Right cardiac atrium (tissue), 5 donors: ENCODE results near the gene MOB3B. TPM values are rescaled to one million over a fixed set of nuclear protein-coding genes. Genes with fewer than 3 reads are reported as not detected.

Experiments
- ATAC-seq, 2 donors: fragments of 200-7000 bp; cut with Tn5 transposase; one replicate each; pipeline versions ENCODE4 v1.8.0 to v1.9.1; 2020; ENCODE audit warnings: moderate library complexity in 2 of 2, mild to moderate bottlenecking in 1 of 2
- DNase-seq, 3 donors: peaks; one replicate each; pipeline ENCODE4 v3.0.0-alpha.2; 2020
- H3K27ac ChIP-seq: one replicate; pipeline ENCODE4 v1.5.1; 2013; ENCODE audit warnings: mild to moderate bottlenecking, low read length, control low read depth, moderate library complexity
- H3K27me3 ChIP-seq: one replicate; pipeline ENCODE4 v1.6.1; 2013; ENCODE audit not compliant: control insufficient read depth, insufficient read depth
- H3K4me1 ChIP-seq: one replicate; pipeline ENCODE4 v1.6.1; 2013; ENCODE audit warnings: low read length; ENCODE audit not compliant: control insufficient read depth, insufficient read depth
- H3K4me3 ChIP-seq: one replicate; pipeline ENCODE4 v1.5.1; 2013; ENCODE audit warnings: low read length, control low read depth
- H3K9me3 ChIP-seq: one replicate; pipeline ENCODE4 v1.6.1; 2013; ENCODE audit warnings: low read length; ENCODE audit not compliant: control insufficient read depth
- WGBS: extraction: QIAGEN DNeasy Blood & Tissue Kit; methylation state at CpG from one replicate; pipeline ENCODE4 v1.1.7; 2013; 5-methylcytosine and 5-hydroxymethylcytosine counted together
- intact Hi-C, 4 donors: fragments of 100-400 bp; cut with DNase I; formaldehyde crosslinking; loops; one replicate each; pipeline versions ENCODE4 v1.11.0 to v1.14.0; 2022 to 2023
- polyA plus RNA-seq: library from polyadenylated mRNA; stranded (reverse); fragments of 200-250 nt; gene quantifications from one replicate; pipeline ENCODE4 v1.2.3, GENCODE V29; 2013
- total RNA-seq, 4 donors: library from RNA; stranded (reverse); fragmentation: NEBNext Ultra II Directional; extraction: Animal tissue kit (Norgen Biotek cat#: 25700); gene quantifications; one replicate each; pipeline ENCODE4 v1.2.1, GENCODE V29; 2021
- donor health status: healthy with polysubstance abuse.
- donor health status: DM: no; HTN: yes; CAD: no.
- donor health status: DM: no; HTN: no; CAD: no.
- donor health status: DM: no; HTN: yes; CAD: no; lungs with severe emphysema.
- donor health status: DM: yes; HTN: yes; CAD: no.

MOB3B gene
- total and polyA plus RNA-seq, 5 donors, result 1.1 to 2.2 (median 2.0) TPM

DNA sequence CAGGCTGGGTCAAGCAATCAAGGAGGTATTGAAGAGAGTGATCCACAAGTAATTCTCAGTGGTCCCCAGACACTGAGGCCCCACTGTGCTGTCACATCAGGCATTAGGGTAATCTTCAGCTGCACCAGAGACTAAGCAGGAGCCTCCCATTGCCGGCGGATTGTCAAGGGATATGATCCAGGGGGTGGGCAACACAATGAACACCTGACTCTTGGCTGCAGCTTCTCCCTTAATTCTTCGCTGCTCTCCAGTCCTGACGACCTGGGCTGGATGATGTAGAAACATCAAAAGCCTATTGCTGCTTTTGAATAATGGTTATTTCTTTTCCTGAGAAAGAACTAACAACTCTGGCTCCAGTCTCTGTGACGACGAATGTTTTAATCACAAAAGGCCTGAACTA lies 83.9 kb downstream of the MOB3B start:
- DNase-seq (no peak), ATAC-seq (no peak)
- intact Hi-C loops, result no loop called here
- H3K4me1 ChIP-seq, result no peaks in the 10 kb centered on the region
- H3K27ac ChIP-seq, result no peak overlapping the region
- WGBS, result 70% methylated on average over 6 of the region's 6 CpGs
- no peaks in the 10 kb centered on the region for H3K27me3 ChIP-seq
- no peaks in the 10 kb centered on the region for H3K9me3 ChIP-seq
- no peak overlapping the region for H3K4me3 ChIP-seq

DNA sequence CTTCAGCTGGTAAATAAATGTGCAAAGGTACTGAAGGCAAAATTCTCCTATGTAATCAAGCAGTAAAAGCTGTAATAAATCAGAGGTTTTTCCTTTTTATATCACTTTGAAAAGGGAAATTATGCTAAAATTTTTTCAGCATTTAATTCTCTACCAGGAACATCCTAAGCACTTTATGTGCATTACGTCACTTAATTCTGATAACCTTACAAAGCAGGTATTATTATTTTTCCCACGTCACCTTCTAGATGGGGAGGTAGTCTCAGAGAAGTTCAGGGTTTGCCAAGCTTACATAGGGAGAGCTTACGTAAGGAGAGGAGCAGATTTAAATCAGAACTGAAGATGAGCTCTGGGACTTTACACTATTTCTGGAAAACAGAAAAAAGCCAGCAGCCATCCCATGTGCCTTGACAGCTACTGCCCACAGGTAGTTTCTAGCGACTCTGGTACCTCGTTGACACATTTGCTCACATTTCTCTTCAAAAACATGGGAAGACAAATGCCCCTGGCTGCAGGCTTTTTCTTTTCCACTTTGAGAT lies 84.5 kb downstream of the MOB3B start:
- no peaks in the 10 kb centered on the region for H3K4me1 ChIP-seq
- DNase-seq (no peak), ATAC-seq (no peak)
- H3K27me3 ChIP-seq, result no peaks in the 10 kb centered on the region
- no peak overlapping the region for H3K4me3 ChIP-seq
- no peak overlapping the region for H3K27ac ChIP-seq
- intact Hi-C loops, result no loop called here
- no peaks in the 10 kb centered on the region for H3K9me3 ChIP-seq
- WGBS, result 96% methylated on average over 5 of the region's 5 CpGs

DNA sequence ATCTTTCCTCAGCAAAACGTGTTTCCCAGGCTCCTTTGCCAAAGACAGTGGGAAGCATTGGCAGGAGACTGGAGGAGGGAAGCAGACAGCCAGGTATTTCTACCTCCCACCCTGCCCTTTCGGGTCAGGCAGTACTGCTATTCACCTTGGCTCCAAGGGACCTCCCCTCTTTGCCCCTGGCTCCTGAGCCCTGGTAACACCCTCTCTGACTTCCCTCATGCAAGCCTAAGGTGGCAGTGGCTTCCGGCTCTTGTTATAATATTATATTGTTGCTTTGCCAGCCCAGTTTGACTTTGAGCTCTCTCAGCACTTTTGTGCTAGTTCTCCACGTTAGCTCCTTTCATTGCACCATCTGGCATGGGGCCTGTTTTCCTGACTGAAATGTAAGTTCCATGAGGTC lies 87.2 kb downstream of the MOB3B start:
- Histone ChIP-seq H3K4me3 (no peak overlapping the region), H3K9me3 (no peaks in the 10 kb centered on the region), H3K27me3 (no peaks in the 10 kb centered on the region), H3K4me1 (no peaks in the 10 kb centered on the region), H3K27ac (no peak overlapping the region)
- DNase-seq, result no peak
- no peak for ATAC-seq
- WGBS, result 70% methylated on average over 4 of the region's 4 CpGs
- intact Hi-C loops, result no loop called here

DNA sequence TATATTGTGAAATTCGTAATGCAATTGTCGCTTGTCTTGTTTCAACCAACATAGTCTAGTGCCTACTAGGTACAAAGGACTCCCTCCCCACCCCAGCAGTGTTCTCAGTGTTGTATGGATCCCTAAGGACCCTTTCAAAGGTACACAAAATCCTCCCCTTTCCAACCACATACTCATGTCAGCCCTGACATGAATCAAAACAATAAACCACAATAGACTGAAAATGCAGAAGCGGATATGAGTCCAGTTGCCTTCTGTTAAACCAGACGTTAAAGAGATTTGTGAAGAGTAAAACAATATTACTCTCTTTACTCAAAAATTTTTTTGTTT lies 87.9 kb downstream of the MOB3B start:
- ATAC-seq (no peak), DNase-seq (no peak)
- intact Hi-C loops, result no loop called here
- no peaks in the 10 kb centered on the region for H3K27me3 ChIP-seq
- no peak overlapping the region for H3K4me3 ChIP-seq
- H3K9me3 ChIP-seq, result no peaks in the 10 kb centered on the region
- H3K27ac ChIP-seq, result no peak overlapping the region
- WGBS, result 94% methylated on average over 4 of the region's 4 CpGs
- no peaks in the 10 kb centered on the region for H3K4me1 ChIP-seq

DNA sequence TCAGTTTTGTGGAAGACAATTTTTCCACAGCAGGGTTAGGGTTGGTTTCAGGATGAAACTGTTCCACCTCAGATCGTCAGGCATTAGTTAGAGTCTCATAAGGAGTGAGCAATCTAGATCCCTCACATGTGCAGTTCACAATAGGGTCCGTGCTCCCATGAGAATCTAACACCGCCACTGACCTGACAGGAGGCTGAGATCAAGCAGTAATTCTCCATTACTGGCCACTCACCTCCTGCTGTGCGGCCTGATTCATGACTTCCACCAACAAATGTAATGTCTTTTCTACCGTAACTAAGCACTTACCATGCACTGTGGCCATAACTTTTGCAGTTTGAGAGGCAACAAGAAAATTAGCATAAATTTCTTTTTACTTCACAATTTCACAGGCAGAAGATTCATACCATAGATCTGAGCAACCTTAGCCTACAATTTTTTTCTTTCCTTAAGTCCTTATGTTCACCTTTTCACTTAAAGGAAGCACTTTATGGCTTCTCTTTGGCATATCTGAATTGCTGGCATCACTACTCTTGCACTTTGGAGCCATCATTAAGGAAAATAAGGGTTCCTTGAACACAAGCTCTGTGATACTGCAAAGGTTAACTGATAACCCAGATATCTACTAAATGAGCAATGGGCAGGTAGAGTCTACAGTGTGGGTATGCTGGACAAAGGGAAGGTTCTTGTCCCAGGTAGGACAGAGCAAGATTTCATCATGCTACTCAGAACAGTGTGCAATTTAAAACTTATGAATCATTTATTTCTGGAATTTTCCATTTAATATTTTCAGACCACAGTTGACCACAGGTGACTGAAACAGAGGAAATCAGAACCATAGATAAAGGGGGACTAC lies 88.5 kb downstream of the MOB3B start:
- Histone ChIP-seq H3K27ac (no peak overlapping the region), H3K4me1 (no peaks in the 10 kb centered on the region), H3K4me3 (no peak overlapping the region), H3K9me3 (no peaks in the 10 kb centered on the region), H3K27me3 (no peaks in the 10 kb centered on the region)
- no peak for DNase-seq
- 93% methylated on average over 5 of the region's 5 CpGs for WGBS
- intact Hi-C loops, result no loop called here
- no peak for ATAC-seq

DNA sequence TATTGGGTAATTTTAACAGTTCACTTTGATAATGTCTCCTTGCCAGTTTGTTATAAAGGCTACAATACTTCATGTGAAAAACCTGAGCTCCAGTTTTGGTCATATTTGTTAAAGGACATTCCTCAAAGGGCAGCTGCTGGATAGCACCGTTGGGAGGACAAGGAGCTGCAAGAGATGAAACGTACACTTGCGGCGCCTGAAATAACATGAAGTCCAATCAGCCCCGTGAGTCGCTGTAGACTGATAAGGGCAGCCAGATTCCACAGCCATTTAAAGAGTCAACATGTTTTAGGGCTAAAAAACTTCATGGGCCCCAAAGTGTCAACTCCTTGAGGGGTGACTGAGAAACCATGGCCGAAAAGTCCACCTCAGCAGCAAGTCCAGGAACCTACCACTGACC lies 91.1 kb downstream of the MOB3B start:
- Histone ChIP-seq H3K27me3 (no peaks in the 10 kb centered on the region), H3K9me3 (no peaks in the 10 kb centered on the region), H3K4me1 (no peaks in the 10 kb centered on the region), H3K27ac (no peak overlapping the region), H3K4me3 (no peak overlapping the region)
- DNase-seq (no peak), ATAC-seq (no peak)
- WGBS, result 62% methylated on average over 7 of the region's 7 CpGs
- intact Hi-C loops, result no loop called here

DNA sequence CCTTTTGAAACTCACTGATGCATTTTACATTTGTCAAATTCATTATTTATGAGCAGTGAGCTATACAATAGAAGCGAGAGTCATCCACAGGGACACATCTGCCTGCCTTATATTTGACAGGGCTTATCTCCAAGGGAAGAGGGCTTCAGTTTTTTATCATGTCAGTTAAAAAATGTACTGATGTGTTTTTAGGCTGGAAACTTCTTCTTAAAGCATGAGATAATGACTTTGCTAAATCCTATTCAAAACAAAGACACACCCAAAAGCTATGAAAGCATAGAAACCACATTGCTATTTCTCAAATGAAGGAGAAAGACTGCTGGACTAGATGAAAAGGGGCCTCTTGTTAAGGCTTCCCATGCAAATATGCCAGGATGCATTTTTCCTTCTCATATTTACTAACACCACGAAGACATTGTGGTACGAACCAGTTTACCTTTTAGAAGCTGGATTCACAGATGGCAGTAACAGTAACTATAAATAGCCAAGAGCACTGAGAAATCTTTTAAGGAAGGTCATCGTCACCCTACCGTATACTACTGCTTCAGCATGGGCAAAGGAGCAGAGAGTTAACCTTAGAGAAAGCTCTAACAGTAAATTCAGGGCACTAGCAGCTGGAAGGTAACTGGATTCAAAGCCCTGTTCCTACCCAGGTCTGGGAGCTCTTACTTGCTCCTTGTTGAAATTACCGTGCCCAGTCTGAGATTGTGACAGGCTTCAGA lies 91.8 kb downstream of the MOB3B start:
- H3K27ac ChIP-seq, result no peak overlapping the region
- WGBS, result 68% methylated on average over 6 of the region's 6 CpGs
- intact Hi-C loops, result no loop called here

DNA sequence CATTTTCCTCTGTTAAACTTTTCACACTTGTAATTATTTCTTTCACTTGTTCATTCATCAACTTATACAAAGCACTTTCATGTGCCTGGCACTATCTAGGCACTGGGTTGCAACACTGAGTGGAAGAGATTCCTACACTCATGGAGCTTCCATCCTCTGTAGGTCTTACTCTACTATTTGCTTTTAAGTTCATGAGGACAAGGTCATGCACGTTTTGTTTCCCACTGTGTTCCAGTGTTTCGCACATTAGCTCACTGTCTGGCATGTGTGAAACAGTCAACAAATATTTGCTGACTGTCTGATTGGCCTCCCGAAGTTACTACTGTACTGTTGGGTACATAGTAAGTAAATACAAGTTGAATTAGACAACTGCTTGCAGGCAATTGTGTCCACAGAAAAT lies 93.4 kb downstream of the MOB3B start:
- no peak for ATAC-seq
- WGBS, result 75% methylated on average over 3 of the region's 3 CpGs

More for the DNA sequence above, 91.8 kb downstream of the MOB3B start:
- H3K4me1 ChIP-seq, result no peaks in the 10 kb centered on the region
- DNase-seq, result no peak
- no peaks in the 10 kb centered on the region for H3K27me3 ChIP-seq
- ATAC-seq, result peak in 1 of 2 donors; percentile 55
- no peak overlapping the region for H3K4me3 ChIP-seq
- no peaks in the 10 kb centered on the region for H3K9me3 ChIP-seq

DNA sequence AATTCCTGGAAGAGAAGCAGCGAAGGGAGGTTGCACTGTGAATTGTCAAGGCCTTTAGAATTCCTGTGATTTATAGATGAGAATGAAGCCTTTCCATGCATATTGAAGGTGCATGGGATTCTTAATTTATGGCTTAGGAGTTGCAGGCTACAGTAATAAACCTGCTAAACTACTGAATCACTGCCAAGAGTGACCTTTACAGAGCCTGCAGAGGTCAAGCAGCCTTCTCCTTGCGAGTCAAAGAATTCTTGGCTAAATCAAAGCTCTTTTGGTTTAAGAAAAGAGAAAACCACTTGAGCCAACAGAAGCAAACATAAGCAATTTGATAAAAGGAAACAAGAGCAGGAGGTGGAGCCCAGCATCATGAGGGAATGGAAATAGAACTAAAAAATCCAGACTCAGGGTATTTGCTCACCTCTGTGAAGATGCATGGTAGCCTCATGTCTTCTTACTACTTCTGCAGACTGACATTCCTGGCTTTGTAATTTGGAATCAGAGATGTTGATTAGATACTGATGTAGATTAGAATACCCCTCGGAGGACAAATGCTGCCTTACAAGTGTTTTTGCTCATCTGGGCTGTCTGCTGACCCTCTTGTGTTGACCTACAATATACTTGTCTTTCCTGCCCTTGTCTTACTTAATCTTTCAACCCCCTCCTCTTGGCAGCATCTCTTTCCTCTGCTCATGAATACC lies 95.8 kb downstream of the MOB3B start:
- intact Hi-C loops, result no loop called here
- Histone ChIP-seq H3K27me3 (no peaks in the 10 kb centered on the region), H3K27ac (no peak overlapping the region), H3K4me1 (peaks cover 2% of the 10 kb centered on the region), H3K9me3 (no peaks in the 10 kb centered on the region), H3K4me3 (no peak overlapping the region)
- DNase-seq, result no peak
- ATAC-seq, result peak in 1 of 2 donors; percentile 61
- WGBS, result 62% methylated on average over 3 of the region's 3 CpGs

More for the DNA sequence above, 93.4 kb downstream of the MOB3B start:
- Histone ChIP-seq H3K9me3 (no peaks in the 10 kb centered on the region), H3K4me3 (no peak overlapping the region), H3K27me3 (no peaks in the 10 kb centered on the region), H3K4me1 (peaks cover 2% of the 10 kb centered on the region), H3K27ac (no peak overlapping the region)
- DNase-seq, result no peak
- intact Hi-C loops, result no loop called here

DNA sequence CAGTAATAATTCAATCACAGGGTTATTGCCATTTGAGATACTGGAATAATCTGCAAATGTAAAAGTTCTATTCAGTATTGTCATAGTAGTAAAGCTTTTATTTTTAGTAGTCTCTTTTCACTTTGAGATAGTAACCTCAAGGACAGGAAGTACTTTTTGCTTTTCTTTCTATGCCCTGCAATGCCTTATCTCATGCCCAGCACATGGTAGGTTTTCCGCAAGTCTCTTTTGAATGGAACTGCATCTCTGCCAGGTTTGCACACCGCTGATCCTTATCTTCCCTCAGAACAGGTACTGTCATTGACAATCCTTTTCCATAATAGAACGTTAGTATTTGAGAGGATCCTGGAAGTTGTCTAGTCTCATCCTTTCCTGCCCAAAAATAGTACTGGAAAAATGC lies 97.3 kb downstream of the MOB3B start:
- intact Hi-C loops, result no loop called here
- no peaks in the 10 kb centered on the region for H3K27me3 ChIP-seq
- DNase-seq, result no peak
- H3K4me3 ChIP-seq, result no peak overlapping the region
- H3K9me3 ChIP-seq, result no peaks in the 10 kb centered on the region
- WGBS, result 33% methylated on average over 3 of the region's 3 CpGs
- peaks cover 2% of the 10 kb centered on the region for H3K4me1 ChIP-seq
- no peak overlapping the region for H3K27ac ChIP-seq
- no peak for ATAC-seq
